Activated CD8-positive, alpha-beta memory T cell treated with anti-CD3 and anti-CD28 coated beads for 24 hours (primary cell): ENCODE data around the gene RNF214.
"Not testable (repeated sequence)": the region's sequence is repeated elsewhere in the genome, so short reads cannot be mapped to it uniquely, and the experiment has no call there.

ENCODE experiments used
- DNase-seq: peaks from one replicate; pipeline ENCODE4 v3.0.0-alpha.2; 2020

RNF214 gene

GRCh38 chr11:117232911-117233409, 489 bp downstream of the RNF214 start:
- DNase-seq = peak; percentile 67

GRCh38 chr11:117238221-117238620, 5.8 kb downstream of the RNF214 start:
- DNase-seq = no peak

- no peak for DNase-seq
Observed at GRCh38 chr11:117239295-117239694, 6.8 kb downstream of the RNF214 start.

- no peak for DNase-seq
Observed at GRCh38 chr11:117248341-117248740, 15.9 kb downstream of the RNF214 start.

- no peak for DNase-seq
Observed at GRCh38 chr11:117249571-117249970, 17.1 kb downstream of the RNF214 start.

GRCh38 chr11:117251506-117251905, 19.0 kb downstream of the RNF214 start:
- no peak for DNase-seq

GRCh38 chr11:117255966-117256365, 23.5 kb downstream of the RNF214 start:
- no peak for DNase-seq

- DNase-seq = no peak
Observed at GRCh38 chr11:117256573-117256972, 24.1 kb downstream of the RNF214 start.

GRCh38 chr11:117258576-117258975, 26.1 kb downstream of the RNF214 start:
- no peak for DNase-seq

GRCh38 chr11:117259417-117259816, 26.9 kb downstream of the RNF214 start:
- DNase-seq = no peak

GRCh38 chr11:117264624-117265323, 32.3 kb downstream of the RNF214 start:
- not testable (repeated sequence) for DNase-seq

- no peak for DNase-seq
Observed at GRCh38 chr11:117265745-117266144, 33.3 kb downstream of the RNF214 start.

- no peak for DNase-seq
Observed at GRCh38 chr11:117269856-117270255, 37.4 kb downstream of the RNF214 start.

- no peak for DNase-seq
Observed at GRCh38 chr11:117271208-117271607, 38.7 kb downstream of the RNF214 start.

- DNase-seq = not testable (repeated sequence)
Observed at GRCh38 chr11:117272175-117272574, 39.7 kb downstream of the RNF214 start.

- no peak for DNase-seq
Observed at GRCh38 chr11:117273550-117274289, 41.2 kb downstream of the RNF214 start.

- DNase-seq = no peak
Observed at GRCh38 chr11:117278347-117278746, 45.9 kb downstream of the RNF214 start.

- no peak for DNase-seq
Observed at GRCh38 chr11:117279711-117280376, 47.4 kb downstream of the RNF214 start.

- DNase-seq = no peak
Observed at GRCh38 chr11:117281159-117281558, 48.7 kb downstream of the RNF214 start.

- DNase-seq = no peak
Observed at GRCh38 chr11:117281869-117282268, 49.4 kb downstream of the RNF214 start.

- DNase-seq = no peak
Observed at GRCh38 chr11:117282956-117283355, 50.5 kb downstream of the RNF214 start.

GRCh38 chr11:117284053-117284452, 51.6 kb downstream of the RNF214 start:
- no peak for DNase-seq

- DNase-seq = no peak
Observed at GRCh38 chr11:117286588-117286987, 54.1 kb downstream of the RNF214 start.

- no peak for DNase-seq
Observed at GRCh38 chr11:117287668-117288067, 55.2 kb downstream of the RNF214 start.
